NOMO-1 (cell line): ENCODE results near the gene ADAR.

ENCODE experiments used
- DNase-seq, 2 experiments: peaks; one replicate each; lab custom pipeline; 2025; ENCODE audit not compliant: unreplicated experiment in 2 of 2; lab: John Stamatoyannopoulos, UW

Gene ADAR

DNA sequence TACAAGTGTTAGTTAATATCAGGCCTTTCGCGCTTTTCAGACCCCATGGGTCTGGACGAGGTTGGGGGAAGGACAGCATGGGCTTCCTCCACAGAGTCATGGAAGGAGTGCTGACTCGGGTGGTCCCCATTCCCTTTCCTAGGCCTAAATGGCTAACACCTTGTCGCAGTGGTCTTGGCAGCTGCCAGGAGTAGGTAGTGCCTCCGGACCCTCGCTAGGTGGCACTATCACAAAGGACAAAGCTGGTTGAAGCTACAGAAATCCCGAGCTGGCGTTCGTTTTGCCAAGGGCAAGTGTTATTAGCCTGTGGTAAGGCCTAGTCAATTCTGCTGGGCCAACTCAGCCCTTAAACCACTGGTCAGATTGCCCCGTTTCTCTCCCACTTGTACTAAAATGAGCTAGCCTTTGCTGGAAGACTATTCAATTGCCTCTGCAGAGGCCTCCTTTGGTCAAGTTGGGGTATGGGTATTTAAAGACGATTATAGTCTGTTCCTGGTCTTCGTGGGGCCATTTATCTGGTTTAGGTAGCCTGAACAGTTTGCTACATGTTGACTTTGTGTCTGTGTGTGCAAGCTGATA, 48.4 kb downstream of the ADAR start:
- DNase-seq, result peak; percentile 85 to 88

DNA sequence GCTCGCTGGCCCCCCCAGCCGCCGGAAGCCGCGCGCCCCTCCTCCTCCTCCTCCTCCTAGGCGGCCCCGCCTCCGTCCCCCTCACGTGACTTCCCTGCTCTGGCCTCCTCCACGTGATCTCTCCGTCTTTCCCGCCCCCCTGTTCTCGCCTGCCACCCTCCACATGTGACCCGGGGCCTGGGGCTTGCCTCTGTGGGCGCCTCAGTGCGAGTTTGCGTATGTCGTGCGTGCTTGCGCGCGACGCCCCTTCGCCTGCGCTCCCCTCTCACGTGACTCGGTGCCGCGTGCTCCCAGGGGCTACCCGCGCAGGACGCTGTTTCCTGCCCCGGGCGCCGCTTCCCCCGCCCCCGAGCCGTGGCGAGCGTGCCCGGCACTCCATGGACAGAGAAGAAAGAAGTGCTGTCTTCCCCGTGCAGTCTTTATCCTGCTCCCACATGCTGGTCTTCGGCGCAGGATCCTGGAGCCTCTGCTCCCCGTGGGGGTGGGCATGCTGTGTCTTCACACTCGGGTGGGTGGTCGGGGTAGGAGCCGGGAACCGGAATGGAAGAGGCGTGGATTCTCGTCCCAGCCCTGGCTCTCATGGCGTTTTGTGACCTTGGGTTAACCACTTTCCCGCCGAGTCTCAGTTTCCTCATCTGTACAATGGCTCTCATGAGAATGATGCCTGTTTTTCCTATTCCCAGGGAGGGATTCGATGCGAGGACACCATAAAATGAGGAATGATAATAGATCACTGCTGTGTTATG, 49.1 kb downstream of the ADAR start:
- DNase-seq, result peak; percentile 99 to 100

DNA sequence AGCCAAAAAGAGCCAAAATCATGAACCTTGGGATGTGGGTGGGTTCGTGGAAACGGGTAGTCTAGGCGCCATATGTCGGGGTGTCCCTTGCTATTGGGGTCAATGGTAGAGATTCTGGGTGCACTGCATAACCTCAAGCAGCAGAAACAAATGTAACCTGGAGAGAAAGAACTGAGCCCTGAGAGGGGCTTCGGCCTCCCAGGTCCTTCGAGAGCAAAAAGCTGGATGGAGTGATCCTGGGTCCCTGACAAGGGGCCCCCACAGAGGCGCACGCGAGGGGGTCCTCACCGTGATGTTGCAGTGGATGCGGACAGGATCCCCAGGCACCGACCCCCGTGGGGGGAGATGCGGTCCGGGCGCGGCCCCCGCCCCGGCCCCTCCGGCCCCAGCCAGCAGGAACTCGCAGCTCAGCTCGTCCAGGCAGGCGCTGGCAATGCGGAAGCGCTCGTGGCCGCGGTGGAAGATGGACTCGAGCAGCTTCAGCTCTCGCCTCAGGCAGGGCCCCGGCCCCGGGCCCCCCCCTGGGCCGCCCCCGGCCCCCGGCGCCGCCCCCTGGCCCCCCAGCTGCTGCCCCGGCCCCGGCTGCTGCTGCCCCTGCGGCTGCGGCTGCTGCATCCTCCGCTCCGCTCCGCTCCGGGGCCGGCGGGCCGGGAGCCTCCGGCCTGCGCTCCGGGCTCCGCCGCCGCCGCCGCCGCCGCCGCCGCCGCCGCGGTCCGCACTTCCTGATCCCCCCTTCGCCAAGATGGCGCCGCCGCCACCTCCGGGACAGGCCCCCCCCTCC, 49.9 kb downstream of the ADAR start, which contains the start of gene UBE2Q1:
Gene UBE2Q1 (minus strand): TSS at position 724 of the 781 bp plus-strand sequence. CDS start 109 bp downstream, at position 615.
- DNase-seq, result peak; percentile 12 to 41

DNA sequence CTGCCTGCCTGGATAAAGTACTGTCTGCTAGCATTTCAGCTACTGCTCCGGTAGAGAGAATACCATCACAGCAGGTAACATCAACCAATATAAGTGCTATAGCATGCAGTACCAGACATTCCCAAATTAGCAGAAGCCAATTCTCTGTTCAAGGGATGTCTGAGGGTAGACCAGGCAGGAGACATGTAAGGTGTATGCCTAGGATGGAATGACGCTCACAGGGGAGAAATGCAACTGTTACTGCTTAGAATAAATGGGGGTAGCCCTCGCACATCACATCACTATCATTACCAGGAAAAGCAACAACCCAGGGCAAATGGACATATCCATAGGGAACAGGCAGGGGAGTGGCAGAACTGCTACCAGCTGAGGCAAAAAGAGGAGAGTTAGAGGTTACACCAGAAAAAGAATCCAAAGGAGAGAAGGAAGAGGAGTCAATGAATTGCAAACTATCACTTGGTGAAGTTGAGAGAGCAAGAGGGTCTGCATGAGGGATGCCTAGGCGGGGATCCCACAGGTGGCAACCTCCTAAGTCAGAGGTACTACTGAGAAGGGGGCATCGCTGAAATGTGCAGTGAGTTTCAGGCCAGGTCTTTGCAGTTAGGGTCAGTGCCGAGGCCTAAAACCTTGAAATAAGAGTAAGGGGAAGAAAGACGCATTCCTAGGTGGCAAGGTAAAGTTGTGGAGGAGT, 50.6 kb downstream of the ADAR start:
- no peak for DNase-seq

DNA sequence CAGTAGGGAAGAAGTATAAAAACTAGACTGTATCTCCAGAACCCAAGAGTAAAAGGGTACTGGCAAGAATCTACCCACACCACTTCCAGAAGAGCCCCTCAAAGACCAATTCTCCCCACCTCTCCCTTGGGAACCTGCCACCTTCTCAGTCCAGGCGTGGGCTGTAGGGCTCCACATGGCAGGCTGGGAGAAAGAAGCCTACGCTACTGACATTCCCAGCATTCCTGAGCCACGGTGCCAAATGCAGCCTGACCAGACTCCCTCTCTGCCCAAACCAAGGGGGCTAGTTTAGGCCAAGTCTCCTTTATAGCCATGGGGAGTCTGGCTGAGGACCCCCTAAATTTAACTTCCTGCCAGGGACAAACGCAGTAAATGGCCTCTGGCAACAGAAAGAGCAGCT, 51.6 kb downstream of the ADAR start:
- DNase-seq, result no peak

DNA sequence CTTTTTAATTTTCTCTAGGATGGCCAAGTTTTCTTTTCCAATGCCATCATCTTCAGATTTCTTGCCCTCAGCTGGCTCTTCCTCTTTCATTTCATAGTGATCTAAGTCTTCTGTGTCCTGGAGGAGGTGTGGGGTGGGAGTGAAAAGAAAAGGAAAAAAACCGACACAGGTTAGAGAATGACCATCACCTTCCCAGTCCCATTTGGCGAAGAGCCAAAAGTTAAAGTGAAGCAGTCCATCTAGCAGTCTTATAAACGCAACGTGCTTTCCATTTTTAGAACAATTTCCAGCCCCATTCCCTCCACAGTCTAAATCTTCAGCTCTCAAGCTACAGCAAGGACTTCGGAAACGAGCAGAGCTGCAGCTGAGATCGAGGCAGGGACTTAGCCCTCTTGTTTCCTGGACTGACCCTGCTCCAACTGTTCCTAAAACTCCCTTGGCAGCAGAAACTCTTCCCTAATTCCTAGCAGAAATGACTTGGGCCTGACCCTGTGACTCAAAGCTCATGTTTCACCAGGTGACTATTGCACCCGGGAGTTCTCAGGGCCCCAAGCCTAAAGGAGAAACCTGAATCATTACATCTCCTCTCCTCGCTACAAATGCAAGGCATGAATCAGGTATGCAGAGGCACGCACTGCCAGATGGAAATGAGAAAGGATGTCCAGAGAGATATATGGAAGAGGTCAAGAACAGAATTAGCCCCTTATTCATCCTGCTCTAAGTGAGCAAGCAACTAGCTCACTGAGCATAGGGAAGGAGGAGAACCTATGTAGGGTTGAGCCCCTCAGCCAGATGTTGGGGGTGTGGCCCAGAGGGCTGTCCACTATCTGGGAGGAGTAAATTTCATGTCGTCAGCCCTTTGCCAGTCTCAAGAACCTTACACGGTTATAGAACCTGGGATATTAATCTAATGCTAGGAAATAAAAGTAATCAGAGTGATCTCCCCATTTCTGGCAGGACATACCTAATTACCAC, 54.6 kb downstream of the ADAR start:
- no peak for DNase-seq

DNA sequence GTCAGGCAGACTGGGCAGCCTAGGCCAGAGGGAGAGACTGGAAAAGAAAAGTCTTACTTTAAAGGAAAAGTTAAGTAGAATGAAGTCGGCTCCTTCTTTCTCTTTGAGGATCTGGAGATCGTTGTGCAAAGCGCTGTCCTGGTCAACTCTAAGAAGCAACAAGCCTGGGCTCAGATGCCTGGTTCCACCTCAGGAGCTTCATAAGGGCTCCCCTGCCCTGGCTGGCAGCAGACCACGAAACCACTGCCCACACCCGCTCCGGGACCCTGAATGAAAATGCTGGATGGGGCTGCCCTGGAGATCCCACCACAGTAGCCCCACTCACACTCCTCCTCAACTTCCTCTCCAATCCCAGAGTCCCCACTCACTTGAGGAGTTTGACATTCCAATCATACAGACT, 56.0 kb downstream of the ADAR start:
- DNase-seq, result no peak

DNA sequence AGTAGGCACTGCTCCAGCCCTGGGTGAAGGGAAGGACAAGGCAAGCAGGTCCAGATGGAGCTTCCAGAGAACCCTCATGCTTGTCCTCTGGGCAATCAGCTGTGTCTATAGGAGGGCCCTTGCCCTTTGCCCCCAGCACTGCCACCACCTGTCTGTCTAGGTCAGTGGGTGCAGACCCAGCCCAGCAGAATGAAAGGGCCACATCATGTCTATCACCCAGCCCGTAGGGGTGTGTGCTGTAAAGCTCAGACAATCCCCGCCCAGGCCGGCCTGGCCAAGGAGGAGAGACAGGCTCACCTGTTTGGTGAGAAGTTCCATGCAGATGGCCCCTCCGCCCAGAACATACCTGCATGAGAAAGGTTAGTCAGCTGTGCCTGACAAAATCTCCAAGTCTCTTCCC, 56.5 kb downstream of the ADAR start:
- DNase-seq, result no peak

DNA sequence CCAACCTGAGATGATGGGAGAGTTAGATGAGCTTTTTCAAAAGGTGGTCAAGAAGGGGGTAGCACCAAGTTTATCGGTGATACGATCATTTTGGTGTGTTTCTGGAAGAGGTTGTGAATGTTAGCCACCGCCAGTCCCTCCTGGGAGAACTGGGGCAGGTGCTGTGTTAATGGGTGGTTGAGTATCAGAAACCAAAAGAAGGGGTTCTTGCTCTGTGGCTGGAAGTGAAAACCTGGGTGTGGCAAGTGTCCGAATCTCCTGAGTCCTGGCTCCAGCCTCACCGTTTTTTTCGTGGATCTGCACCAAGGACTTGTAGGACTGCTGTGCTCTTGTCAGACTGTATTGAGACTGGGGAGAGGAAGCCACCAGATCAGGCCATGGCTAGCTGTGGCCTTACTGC, 57.3 kb downstream of the ADAR start:
- DNase-seq, result no peak

DNA sequence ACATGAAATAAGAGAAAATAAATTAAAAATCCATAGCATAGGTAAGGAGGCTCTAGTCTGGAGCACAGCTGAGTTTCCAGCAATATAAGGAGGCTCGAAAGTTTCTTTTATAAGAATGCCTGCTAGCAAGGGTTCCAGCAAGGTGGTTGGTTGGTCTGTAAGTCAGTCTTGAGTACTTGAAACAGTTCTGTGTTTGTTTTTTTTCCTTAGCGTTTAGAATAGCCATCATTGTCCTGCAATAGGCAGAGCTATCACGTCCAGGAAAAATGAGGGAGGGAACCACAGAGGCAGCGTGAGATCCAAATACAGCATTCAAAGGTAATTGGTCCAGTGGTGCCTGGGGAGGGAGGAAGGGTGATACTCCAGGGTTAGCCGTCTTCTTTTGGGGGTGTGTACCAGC, 57.9 kb downstream of the ADAR start:
- no peak for DNase-seq

DNA sequence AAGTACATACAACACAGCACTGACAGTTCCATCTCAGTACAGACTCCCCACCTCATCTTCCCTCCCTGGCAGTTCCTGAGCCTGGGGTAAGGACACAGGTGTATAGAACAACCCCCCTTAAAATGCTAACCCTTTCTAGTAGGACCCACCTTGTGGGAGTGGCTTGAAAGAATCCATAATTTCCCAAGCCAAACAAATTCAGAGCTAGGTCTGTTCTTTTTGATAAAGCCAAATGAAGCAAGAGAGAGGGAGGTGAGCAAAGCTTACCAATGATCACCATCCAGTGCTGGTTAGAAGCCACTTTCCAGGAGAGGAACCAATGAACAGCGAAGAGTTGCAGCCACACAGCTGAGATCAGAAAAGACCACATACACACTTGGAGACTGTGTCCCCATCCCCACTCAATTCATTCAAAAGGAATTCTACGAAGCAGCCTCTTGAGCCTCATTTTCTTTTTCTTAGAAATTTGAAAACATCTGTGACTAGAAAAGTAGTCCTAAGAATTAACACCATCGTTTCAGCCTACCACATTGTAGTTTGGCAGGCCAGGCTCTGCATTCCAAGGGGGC, 58.7 kb downstream of the ADAR start:
- DNase-seq, result no peak

DNA sequence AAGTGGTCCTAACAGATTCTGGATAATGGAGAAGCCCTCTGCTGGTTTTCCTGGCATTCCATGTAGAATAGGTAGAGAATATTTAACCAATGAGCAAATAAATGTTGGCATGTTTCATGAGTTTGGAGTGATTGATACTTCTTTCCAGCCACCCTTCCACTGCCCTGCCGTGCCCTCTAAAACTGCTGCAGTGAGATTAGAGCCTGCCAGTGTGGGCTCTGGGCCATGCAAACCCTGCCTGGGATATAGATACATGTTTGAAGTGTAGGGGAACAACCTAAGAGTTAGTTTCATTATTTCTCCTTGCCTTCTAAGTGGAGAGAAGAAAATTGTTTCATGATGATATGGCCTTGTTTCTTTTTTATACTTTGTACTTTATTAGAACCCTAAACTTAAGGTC, 60.0 kb downstream of the ADAR start:
- DNase-seq, result no peak

DNA sequence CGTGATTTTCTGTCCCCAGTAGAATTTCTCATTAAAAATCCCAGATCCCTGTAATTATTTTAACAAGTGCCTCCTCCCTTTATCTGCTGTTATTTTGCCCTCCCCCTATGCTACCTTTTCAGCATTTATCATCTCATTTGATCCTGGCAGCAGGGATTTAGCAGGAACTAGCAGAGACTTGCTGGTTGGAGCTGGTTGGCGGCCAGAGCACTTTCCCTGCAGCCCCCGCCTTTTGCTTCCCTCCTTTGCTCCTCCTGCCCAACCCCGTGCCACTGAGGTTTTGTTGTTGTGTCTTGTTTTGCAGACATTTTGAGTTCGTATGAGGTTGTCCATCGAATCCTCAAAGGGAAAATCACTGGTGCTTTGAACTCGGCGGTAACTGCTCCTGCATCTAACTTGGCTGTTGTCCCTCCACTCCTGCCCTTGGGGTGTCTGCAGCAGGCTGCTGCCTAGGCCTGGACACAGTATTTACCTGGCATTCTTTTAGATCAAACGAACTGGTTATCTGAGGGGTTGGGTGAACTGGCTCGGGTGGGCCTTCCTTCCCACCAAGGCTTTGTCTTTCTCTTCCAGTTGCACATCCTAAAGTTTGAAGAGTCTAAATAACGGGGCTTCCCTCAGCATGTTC, 60.8 kb downstream of the ADAR start:
- DNase-seq, result no peak

DNA sequence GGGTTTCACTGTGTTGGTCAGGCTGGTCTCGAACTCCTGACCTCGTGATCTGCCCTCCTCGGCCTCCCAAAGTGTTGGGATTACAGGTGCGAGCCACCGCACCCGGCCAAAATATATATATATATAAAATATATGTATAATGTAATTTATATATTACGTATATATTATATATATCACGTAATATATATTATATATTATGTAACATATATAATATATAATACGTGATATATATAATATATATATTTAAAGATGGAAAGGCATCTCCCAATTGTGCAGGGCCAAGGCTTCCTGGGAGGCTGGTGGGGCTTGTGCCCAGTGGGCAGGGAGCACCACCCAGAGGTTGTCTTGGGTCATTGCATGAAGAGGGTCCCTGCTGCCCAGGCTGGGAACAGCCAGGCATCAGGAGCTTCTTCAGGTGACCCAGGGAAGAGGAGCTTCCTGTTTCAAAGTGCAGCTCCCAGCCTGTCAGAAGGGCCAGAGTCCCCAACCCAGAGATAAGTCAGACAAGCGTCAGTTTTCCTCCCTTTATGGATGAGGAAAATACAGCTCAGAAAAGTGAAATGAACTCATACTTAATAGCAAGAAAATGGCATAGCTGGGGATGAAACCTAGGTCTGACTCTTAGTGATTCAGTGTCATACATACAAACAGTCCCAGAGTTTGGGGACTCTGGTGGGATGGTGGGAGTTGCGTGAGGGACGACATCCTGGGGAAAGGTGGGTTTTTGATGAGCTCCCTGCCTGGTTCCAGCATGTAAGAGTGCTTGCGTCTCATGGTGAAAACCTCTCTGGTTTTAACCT, 61.5 kb downstream of the ADAR start:
- DNase-seq, result peak; percentile 33 to 66

DNA sequence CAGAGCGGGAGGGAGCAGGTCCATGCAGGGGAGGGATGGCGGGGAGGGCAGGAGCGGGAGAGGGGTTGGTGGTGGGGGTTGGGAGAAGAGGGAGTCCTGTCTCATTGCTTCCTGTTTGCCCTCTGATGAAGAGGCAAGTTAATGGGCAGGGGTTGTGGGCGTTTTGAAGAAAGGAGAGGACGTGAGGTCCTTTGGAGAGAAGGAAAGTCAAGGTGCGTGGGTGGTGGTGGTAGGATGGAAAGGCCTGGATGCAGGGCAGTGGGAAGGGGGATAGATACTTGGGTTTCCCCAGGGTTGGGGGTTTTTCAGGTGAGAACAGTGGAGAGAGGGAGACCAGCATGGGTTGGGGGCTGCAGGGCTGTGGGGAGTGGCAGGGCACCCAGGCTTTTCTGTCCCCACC, 66.8 kb downstream of the ADAR start:
- no peak for DNase-seq

DNA sequence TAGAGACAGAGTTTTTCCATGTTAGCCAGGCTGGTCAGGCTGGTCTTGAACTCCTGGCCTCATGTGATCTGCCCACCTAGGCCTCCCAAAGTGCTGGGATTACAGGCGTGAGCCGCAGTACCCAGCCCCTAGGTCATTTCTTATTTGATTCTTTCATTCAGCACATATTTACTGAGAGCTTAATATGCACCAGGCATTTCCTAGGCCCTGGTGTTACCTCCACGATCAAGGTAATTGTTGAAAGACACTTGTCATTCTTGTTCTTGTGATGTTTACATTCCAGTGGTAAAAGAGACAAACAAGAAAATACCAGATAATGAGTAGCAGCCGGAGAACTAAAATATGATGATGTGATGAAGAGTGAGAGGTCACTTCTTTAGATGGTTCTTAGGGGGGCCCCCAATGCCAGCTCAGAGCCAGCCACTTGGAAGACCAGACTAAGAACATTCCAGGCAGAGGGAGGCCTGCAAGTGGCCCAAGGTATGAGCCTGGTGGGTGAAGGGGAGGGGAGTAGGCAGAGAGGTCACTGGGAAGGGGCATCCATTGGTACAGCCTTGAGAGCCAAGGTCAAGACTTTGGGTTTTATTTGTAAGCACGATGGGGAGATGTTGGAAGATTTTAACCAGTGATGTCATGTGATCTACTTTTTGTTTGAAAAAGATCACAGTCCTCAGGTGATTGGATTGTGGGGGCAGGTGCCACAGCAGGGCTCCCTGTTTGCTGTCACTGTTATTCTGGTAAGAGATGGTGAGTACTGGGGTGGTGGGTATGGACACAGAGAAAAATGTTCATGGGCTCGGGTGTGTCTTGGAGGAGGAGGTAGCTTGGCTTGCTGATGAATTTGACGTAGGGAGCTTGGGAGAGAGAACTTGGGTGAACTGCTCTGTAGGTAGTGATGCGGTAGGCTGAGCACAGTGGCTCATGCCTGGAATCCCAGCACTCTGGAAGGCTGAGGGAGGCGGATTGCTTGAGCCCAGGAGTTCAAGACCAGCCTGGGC, 68.2 kb downstream of the ADAR start:
- no peak for DNase-seq

DNA sequence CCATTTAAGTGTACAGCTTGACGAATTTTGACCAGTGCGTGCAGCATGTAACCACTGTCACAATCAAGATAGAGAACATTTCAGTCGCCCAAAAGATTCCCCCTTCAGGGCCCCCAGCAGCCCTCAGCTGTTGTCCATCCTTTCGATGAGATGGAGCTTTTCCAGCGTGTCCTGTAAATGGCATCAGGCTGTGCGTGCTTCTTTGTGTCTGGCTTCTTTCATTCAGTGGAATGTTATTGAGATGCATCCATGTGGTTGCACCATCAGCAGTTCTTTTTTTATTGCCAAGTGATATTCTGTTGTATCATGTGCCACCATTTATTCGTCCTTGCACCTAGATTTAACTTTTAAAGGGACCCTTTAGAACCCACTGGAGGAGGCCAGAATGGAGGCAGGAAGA, 71.4 kb downstream of the ADAR start:
- no peak for DNase-seq
